Measurements from ENCODE around the gene BRIP1. TPM values are rescaled to one million over a fixed set of nuclear protein-coding genes. Genes with fewer than 3 reads are reported as not detected.

BRIP1 gene
- total and polyA plus RNA-seq, 9 of the 15 experiments (the other 6 are each of a cell fraction or from before 2014, with no cell fraction given), result 2.4 to 17.5 (median 11.2) TPM

GRCh38 chr17:61687769-61688168 lies 175.6 kb downstream of the BRIP1 start:
- POLR2A ChIA-PET, result interaction anchor here (0.8 kb wide), 2 partner anchors 13 to 78 kb away, joined by 3 read pairs; no protein-coding TSS in a partner anchor
- Histone ChIP-seq H4K20me1 (replicated peaks; ENCODE audit: control insufficient read depth, insufficient read depth, low read length) (no peaks in the 10 kb centered on the region), H3K27ac (ENCODE audit: extremely low read depth, low read depth, low read length) (no peak overlapping the region), H3K4me3 (no peak overlapping the region), H3K4me1 (replicated peaks in 1 of 2; ENCODE audit: control insufficient read depth in 2 of 2, insufficient read depth in 2 of 2, low read length in 2 of 2) (no peaks in the 10 kb centered on the region), H2AFZ (ENCODE audit: low read depth, low read length) (no peak overlapping the region), H3K9ac (ENCODE audit: insufficient read depth in 1 of 2, low read depth in 2 of 2, low read length in 2 of 2) (no peak overlapping the region), H3K9me3 (replicated peaks; ENCODE audit: control insufficient read depth, insufficient read depth, low read depth, low read length) (no peaks in the 10 kb centered on the region), H3K36me3 (ENCODE audit: control insufficient read depth, insufficient read depth, low read length) (peaks cover 24% of the 10 kb centered on the region; the same call in 1 of the 3 replicates), H3K4me2 (ENCODE audit: insufficient read depth, low read length) (no peak overlapping the region), H3K79me2 (ENCODE audit: control insufficient read depth, insufficient read depth, low read length) (no peaks in the 10 kb centered on the region), H3K27me3 (ENCODE audit: control insufficient read depth in 2 of 2, insufficient read depth in 2 of 2, low read length in 2 of 2) (no peaks in the 10 kb centered on the region), H3K9me1 (ENCODE audit: control insufficient read depth, insufficient read depth, low read length) (no peaks in the 10 kb centered on the region)
- intact Hi-C loops (cut with micrococcal nuclease) (no loop called here), in situ Hi-C loops (cut with MboI) (no loop called here)
- ATAC-seq (no peak), DNase-seq (ENCODE audit: extremely low read depth in 1 of 4, low spot score in 3 of 4) (no peak), FAIRE-seq (no peak)
- no TSS peak for BruUV-seq (replicated peaks)
- TF ChIP-seq ZNF830 (CRISPR knock-in tag; IDR thresholded peaks at IDR 0.05) (no peak), ZC3H8 (IDR thresholded peaks at IDR 0.05) (no peak), ZBTB11 (CRISPR knock-in tag; IDR thresholded peaks at IDR 0.05) (peak in 1 of 3 experiments; percentile 89; a peak in 2 of 6 replicates), JUNB (CRISPR knock-in tag; conservative IDR thresholded peaks at IDR 0.05) (no peak)
- 56% methylated on average over 2 of the region's 2 CpGs for WGBS (ENCODE audit: insufficient coverage, low coverage, missing lambda C conversion rate)
- CTCF ChIA-PET (ENCODE audit: low intra/inter-chr PET ratio), result no interaction called here
